ENCODE results near the gene KPNA5.

GRCh38 chr6:116661594-116661993 lies 19.4 kb upstream of the KPNA5 start:
- TF ChIP-seq CTCF (IDR thresholded peaks at IDR 0.05; ENCODE audit: low read depth, low read length) (no peak), EZH2phosphoT487 (IDR thresholded peaks at IDR 0.05; ENCODE audit: low read depth) (no peak)

All from OCI-LY3 (cell line).